ENCODE measurements around the gene MED29.
A peak's percentile ranks its signal among the peaks of the same experiment; 100 is the strongest.
"Not testable (repeated sequence)": the region's sequence is repeated elsewhere in the genome, so short reads cannot be mapped to it uniquely, and the experiment has no call there.

MED29 gene

DNA sequence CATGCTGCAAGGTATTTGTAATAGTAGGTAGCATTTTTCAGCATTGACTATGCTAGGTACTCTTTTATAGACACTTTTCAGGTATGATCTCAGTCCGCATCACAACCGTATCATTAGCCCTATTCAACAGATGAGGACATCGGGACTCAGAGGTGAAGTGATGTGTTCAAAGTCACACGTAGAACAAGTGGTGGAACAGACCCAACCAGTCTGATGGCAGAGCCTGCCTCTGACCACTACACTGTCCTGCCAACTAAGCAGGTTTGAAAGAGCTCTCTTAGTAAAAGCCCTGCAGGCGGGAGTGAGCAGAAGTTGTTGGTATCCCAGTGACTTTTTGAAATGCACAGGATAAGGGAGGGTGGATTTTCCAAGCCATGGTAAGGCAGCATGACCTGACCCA lies 20.4 kb upstream of the MED29 start:
- DNase-seq (ENCODE audit: low spot score): no peak

DNA sequence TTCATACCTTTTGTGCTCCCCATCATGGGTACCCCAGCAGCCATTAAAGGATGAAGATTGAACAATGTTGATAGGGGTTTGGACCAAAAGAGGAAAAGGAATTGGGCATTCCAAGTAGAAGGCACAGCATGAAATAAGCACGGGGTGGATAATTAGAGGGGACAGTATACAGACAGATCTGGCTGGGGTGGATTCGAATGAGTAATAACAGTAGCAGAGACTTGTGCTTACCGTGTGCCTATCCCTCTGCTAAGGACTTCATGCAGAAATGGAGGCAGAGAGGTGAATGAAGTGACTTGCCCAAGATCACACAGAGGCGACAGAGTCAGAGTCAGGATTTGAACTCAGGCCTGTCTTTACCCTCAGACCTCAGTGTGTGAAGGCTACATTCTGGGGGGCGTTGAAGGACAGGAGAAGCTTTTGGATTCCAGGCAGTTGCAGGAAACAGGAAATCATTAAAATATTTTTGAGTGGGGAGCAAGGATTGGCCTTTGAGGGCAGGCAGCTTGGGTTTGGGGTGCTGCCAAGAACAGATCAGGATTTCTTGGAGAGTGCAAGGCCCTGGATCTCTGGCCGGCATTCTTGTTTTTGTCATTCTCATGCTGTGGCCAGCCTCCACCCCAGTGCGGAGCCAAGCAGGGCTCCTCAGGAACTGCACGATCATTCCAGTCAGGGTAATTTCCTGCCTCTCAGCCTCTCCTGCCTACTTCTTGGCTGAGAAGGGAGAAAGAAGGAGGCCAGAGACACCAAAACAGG lies 19.0 kb upstream of the MED29 start:
- DNase-seq (ENCODE audit: low spot score): peak; percentile 95

DNA sequence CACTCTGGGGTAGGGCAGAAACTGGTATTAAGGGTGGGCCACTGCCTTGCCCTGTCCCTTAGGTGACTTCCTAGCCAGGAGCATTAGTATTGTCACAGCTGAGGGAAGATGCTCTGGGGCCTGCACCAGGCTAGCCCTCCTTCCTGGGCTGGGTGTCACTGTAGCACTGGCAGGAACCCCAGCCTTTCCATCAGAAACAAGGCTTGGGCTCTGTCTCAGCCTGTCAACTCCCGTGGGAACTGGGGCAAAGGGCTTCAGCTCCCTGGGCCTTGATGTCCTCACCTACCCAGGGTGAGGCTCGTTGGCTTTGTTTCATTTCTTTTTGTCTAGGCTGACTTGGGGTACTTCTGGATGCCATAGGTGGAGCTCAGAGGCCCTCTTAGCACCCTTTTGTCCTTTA lies 18.2 kb upstream of the MED29 start:
- peak; percentile 50 for DNase-seq (ENCODE audit: low spot score)

DNA sequence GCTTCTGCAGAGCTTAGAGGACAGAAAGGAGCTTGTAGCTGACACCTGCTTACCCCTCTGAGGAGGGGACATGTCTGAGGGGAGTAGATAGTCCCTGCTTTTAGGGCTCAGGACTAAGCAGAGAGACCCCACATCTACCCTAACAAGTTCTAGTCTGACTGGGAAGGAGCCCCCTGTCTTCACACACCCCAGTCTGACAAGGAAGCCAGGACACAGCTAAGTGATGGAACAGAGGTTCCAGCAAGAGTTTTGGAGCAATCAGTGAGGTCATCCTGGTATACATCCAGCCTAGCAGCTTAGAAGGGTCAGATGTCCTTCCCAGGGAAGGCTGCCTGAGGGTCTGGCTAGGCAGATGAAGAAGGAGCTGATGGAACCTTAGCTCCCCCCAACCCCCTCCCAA lies 15.2 kb upstream of the MED29 start:
- DNase-seq (ENCODE audit: low spot score): no peak

DNA sequence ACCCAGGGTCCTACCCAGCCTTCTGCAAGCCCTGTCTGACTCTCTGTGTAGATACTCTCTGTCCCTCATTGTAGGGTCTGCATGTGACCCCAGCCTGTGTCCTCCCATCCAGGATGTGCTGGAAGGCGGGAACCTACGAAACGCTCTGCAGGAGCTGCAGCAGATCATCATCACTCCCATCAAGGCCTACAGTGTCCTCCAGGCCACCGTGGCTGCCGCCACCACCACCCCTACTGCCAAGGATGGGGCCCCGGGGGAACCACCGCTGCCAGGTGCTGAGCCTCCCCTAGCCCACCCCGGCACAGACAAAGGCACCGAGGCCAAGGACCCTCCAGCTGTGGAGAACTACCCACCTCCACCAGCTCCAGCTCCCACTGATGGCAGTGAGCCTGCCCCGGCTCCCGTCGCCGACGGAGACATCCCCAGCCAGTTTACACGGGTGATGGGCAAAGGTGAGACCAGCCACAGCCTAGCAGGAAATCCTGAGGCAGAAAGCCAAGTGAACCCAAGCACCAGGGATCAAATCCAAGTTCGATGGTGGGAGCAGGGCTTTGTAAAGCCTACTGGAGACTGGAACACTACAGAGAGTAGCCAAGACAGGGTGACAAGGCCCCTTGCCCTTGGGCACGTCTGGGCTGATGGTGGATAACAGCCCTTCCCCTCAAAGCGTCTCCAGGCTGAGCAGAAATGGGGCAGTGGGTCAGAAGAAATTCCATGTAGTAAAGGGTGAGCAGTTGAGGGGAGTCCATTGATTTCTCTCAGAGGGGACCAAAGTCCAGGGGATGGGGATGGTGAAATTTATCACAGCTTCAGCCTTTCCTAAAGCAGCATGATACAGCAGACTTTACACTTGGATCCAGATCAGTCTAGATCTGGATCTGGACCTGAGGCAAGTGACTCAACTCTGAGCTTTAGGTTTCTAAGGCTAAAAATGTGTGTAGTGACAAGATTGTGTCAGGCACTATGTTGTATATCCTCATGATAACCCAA lies 13.5 kb upstream of the MED29 start:
- no peak for DNase-seq (ENCODE audit: low spot score)

GRCh38 chr19:39379366-39379765 lies 11.8 kb upstream of the MED29 start:
- not testable (repeated sequence) for DNase-seq (ENCODE audit: low spot score)

DNA sequence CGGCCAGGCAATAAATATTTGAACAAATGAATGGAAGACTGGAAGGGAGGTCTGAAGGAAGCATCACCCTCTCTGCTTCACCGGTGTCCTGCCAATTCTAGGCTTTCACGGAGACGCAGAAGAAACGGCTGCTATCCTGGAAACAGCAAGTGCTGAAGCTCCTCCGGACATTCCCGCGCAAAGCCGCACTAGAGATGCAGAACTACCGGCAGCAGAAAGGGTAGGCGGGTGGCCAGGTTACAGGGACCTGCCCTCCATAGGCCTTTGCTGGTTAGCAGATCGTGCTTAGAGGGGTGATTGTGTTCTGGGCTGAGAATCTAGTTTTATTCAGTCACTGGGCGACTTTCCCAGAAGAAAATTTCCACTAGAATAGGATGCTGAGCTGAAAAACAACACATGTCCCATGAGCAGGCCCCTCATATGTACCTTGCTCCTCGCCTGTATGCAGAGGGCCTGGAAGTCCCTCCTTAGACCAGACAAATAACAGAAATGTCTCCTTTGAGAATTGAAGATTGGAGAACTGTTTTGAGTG lies 11.2 kb upstream of the MED29 start:
- no peak for DNase-seq (ENCODE audit: low spot score)

DNA sequence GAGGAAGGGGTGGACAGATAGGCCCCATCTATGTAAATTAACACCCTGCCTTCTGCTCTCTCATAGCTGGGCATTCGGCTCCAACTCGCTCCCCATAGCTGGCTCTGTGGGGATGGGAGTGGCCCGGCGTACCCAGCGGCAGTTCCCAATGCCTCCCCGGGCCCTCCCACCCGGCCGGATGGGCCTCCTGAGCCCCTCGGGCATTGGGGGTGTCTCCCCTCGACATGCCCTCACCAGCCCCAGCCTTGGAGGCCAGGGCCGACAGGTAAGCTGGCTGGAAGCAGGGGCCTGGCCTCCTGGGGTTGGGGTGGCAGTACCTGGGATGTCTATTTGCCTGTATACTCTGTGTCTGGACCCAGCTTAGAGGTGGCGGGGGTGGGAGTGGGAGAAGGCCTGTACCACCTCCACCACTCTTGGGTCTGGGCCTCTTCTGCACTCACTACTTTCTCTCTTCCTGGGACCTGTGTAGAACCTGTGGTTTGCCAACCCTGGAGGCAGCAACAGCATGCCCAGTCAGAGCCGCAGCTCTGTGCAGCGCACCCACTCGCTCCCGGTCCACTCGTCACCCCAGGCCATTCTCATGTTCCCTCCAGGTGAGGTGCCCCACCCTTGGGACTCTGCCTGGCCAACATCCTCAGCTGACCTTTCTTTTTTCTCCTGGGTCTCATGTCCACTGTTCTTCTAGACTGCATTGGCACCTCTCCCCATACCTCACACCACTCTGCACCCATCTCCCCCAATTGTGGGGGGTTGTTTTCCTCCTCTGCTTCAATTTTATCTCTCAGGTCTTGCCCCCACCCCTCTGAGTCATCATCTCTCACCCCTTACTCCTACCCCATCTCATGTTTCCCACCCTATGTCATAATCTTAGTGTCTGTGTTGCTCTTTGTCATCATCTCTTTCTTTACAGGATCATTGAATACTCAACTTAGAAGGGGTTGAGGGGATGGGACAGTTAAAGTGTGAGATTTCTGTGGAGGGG lies 10.4 kb upstream of the MED29 start:
- DNase-seq (ENCODE audit: low spot score): no peak

DNA sequence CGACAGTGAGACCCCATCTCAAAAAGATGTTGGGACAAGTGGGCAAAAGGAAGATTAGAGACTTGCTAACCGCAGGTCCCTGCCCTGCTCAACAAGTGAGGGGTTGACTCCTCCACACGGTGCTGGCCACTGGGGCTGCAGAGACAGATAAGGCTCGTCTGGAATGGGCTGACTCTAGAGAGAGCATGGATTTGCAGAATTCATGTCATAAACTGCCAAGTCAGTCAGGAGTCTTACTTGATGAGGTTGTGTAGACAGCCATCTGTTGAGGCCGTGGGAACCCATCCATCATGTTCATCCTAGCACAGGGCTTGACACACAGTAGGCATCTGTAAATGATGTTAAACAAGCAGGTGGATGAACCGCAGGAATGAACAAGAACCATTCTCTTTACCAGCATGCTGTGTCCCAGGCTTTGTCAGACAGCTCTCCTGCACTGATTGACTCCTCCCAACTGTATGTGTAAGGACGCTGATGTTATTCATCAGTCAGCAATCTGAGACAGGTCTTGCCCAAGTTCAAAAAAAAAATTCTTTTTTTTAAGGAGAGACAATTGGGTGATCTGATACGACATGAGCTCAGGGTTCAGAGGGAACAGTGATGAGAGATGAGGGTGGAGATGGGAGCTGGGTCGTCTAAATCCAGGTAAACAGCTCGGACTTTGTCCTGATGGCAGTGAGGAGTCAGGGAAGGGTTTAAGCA lies 9.1 kb upstream of the MED29 start:
- DNase-seq (ENCODE audit: low spot score): peak; percentile 37

- no peak for DNase-seq (ENCODE audit: low spot score)
Measured at GRCh38 chr19:39382991-39383828, 8.0 kb upstream of the MED29 start.

- no peak for DNase-seq (ENCODE audit: low spot score)
Measured at GRCh38 chr19:39384839-39385568, 6.2 kb upstream of the MED29 start.

GRCh38 chr19:39385629-39386411 lies 5.4 kb upstream of the MED29 start:
- no peak for DNase-seq (ENCODE audit: low spot score)

GRCh38 chr19:39386557-39386956 lies 4.6 kb upstream of the MED29 start:
- DNase-seq (ENCODE audit: low spot score): no peak

GRCh38 chr19:39388657-39389056 lies 2.5 kb upstream of the MED29 start:
- no peak for DNase-seq (ENCODE audit: low spot score)

- no peak for DNase-seq (ENCODE audit: low spot score)
Measured at GRCh38 chr19:39389631-39390414, 1.4 kb upstream of the MED29 start.

- peak; percentile 45 for DNase-seq (ENCODE audit: low spot score)
Measured at GRCh38 chr19:39390451-39390750, 777 bp upstream of the MED29 start.

DNA sequence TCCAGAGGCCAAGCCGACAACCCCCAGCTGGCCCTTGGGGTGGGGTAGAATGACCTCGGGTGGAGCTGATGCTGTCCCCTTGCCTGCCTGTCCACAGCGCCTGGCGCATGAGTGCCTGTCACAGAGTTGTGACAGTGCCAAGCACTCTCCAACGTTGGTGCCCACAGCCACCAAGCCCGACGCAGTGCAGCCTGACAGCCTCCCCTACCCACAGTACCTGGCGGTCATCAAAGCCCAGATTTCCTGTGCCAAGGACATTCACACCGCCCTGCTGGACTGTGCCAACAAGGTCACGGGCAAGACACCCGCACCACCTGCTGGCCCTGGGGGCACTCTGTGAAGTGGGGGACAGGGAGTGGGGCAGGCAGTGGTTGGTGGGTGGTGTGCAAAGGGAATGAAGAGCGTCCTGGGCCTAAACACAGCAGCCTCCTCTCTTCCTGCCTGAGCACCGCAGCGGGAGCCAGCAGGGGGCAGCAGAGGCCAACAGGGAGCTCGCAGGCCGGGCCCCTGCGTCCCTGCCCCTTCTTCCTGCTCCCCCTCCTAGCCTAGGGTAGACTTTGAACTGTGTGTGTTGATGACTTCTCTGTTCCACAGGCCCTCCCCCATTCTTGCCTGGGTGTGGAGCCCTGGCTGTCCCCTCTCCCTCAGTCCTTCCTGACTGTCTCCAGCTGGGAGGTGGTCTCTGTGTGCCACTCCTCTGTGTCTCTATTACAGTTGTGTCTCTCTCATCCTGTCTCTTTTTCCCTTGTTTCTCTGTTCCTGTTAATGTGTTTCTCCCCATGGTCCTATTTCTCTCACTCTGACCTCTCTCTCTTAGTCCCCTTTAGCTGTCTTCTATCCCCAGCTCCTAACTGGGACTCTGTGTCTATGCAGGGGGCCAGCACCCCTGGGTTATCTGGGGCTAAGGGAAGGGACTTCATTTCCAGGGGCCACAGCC lies 6.5 kb downstream of the MED29 start:
- DNase-seq (ENCODE audit: low spot score): peak; percentile 89

Data from hepatic stellate cell (primary cell).